ENCODE data around the gene TPD52L1.

TPD52L1 gene

GRCh38 chr6:125251516-125252220 lies 98.1 kb downstream of the TPD52L1 start:
- no peak for TF ChIP-seq POLR2AphosphoS5 (IDR thresholded peaks at IDR 0.05; ENCODE audit: low read depth, low read length)
- TF ChIP-seq TAF1 (IDR thresholded peaks at IDR 0.05; ENCODE audit: borderline replicate concordance, insufficient read depth, low read length), result no peak
- no peak for TF ChIP-seq FOXP2 (optimal IDR thresholded peaks at IDR 0.05; ENCODE audit: borderline replicate concordance, extremely low read depth, extremely low read length, insufficient read depth)
- TF ChIP-seq REST (IDR thresholded peaks at IDR 0.05; ENCODE audit: insufficient read depth in 1 of 2, low read depth in 2 of 2, low read length in 2 of 2), result no peak
- TF ChIP-seq SIN3A (IDR thresholded peaks at IDR 0.05; ENCODE audit: borderline replicate concordance, insufficient read depth, low read length), result no peak

DNA sequence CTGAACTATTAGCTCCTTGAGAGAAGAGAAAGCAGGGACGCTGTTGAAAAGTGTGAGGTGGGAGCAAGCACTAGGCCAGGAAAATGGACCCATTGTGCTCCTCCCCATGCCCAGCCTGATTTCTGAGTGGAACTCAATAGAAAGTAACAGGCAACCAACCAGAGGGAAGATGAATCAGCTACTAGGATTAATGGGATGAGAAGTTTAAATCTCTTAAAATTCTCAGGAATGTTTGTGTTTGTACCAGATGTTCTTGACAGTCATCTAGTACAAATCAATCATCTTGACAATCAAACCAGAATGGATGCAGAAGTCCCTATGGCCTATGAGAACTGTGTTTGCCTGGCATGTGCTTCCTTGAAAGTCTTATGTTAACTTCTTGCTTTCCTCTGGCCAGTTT lies 99.3 kb downstream of the TPD52L1 start:
- TF ChIP-seq TAF1 (IDR thresholded peaks at IDR 0.05; ENCODE audit: borderline replicate concordance, insufficient read depth, low read length) (no peak), FOXP2 (optimal IDR thresholded peaks at IDR 0.05; ENCODE audit: borderline replicate concordance, extremely low read depth, extremely low read length, insufficient read depth) (no peak), SIN3A (IDR thresholded peaks at IDR 0.05; ENCODE audit: borderline replicate concordance, insufficient read depth, low read length) (no peak)

DNA sequence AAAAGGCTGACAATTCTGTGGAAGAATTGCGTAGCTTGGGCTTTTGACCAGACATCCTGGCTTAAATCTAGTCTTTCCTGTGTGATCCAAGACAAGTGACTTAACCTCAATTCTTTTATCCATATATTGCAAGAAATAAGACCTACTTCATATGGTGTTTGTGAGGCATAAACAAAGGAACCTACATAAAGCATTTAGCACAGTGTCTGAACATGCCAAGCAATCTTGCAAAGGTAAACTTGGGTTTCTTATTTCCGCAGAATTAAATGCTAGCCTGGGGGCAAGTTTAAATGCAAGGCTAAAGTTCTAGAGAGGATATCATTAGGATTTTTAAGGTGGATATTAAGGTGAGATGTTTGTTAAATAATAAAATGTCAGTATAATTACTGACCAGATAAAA lies 100.3 kb downstream of the TPD52L1 start:
- TF ChIP-seq SIN3A (IDR thresholded peaks at IDR 0.05; ENCODE audit: borderline replicate concordance, insufficient read depth, low read length) (no peak), FOXP2 (optimal IDR thresholded peaks at IDR 0.05; ENCODE audit: borderline replicate concordance, extremely low read depth, extremely low read length, insufficient read depth) (no peak), TAF1 (IDR thresholded peaks at IDR 0.05; ENCODE audit: borderline replicate concordance, insufficient read depth, low read length) (no peak), REST (IDR thresholded peaks at IDR 0.05; ENCODE audit: insufficient read depth in 1 of 2, low read depth in 2 of 2, low read length in 2 of 2) (no peak), POLR2AphosphoS5 (IDR thresholded peaks at IDR 0.05; ENCODE audit: low read depth, low read length) (no peak)

DNA sequence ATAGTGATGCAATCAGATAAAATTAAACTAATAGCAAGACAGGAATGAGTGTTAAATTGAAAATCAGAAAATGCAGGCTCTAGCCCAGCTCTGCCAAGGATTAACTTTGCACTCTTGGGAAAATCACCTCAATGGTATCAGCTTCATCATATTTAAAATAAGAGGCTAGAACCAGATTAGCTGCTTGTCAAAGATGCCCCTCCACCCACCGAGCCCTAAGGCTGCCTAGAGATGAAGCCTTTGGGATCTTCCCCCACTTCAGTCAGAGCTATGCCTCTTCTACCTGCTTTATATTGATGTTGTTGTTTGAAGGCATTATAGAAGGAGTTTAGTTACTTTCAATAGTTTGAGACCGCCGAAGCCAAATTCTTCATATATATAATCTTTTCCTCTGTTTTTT lies 100.7 kb downstream of the TPD52L1 start:
- TF ChIP-seq TAF1 (IDR thresholded peaks at IDR 0.05; ENCODE audit: borderline replicate concordance, insufficient read depth, low read length) (no peak), POLR2AphosphoS5 (IDR thresholded peaks at IDR 0.05; ENCODE audit: low read depth, low read length) (no peak), REST (IDR thresholded peaks at IDR 0.05; ENCODE audit: insufficient read depth in 1 of 2, low read depth in 2 of 2, low read length in 2 of 2) (no peak), SIN3A (IDR thresholded peaks at IDR 0.05; ENCODE audit: borderline replicate concordance, insufficient read depth, low read length) (no peak), FOXP2 (optimal IDR thresholded peaks at IDR 0.05; ENCODE audit: borderline replicate concordance, extremely low read depth, extremely low read length, insufficient read depth) (no peak)

DNA sequence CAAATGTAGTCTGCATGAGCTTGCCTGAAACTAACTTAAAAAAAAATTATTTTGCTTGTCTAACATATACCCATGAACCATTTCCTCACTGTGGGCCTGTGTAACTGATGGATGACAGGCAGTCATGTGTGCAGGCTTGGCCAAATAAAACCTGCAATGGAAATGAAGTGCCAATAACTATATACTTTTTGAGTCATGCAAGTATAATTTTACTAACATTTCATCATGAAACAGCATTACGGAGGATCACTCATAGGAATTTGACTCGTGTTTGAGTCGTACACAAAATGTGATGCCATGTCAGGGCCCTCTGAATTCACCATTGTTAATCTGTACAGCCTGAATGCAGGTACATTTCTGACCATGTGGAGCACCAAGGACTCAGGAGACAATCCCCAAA lies 101.6 kb downstream of the TPD52L1 start:
- TF ChIP-seq POLR2AphosphoS5 (IDR thresholded peaks at IDR 0.05; ENCODE audit: low read depth, low read length), result no peak
- no peak for TF ChIP-seq FOXP2 (optimal IDR thresholded peaks at IDR 0.05; ENCODE audit: borderline replicate concordance, extremely low read depth, extremely low read length, insufficient read depth)
- TF ChIP-seq REST (IDR thresholded peaks at IDR 0.05; ENCODE audit: insufficient read depth in 1 of 2, low read depth in 2 of 2, low read length in 2 of 2), result no peak
- TF ChIP-seq TAF1 (IDR thresholded peaks at IDR 0.05; ENCODE audit: borderline replicate concordance, insufficient read depth, low read length), result no peak
- no peak for TF ChIP-seq SIN3A (IDR thresholded peaks at IDR 0.05; ENCODE audit: borderline replicate concordance, insufficient read depth, low read length)
